ENCODE measurements around the gene MTA1. TPM values are rescaled to one million over a fixed set of nuclear protein-coding genes. Genes with fewer than 3 reads are reported as not detected.

The MTA1 gene
- total RNA-seq, 1 experiment from 2014 or later = 166 TPM

GRCh38 chr14:105469456-105470349 is 50.1 kb downstream of the MTA1 start:
- ChIA-PET POLR2A (interaction anchor here (1.2 kb wide), 1 partner anchor 20 kb away, joined by 3 read pairs; no protein-coding TSS in a partner anchor), CTCF (interaction anchor here (0.6 to 1.4 kb wide), 2 partner anchors 20 to 571 kb away, joined by 3 to 5 read pairs; no protein-coding TSS in a partner anchor)
- no peak for TF ChIP-seq CTCF (IDR thresholded peaks at IDR 0.05; ENCODE audit: unreplicated experiment)
- Mint-ChIP-seq H3K4me3 (ENCODE audit: unreplicated experiment) (no peak overlapping the region), H3K9me3 (ENCODE audit: unreplicated experiment) (no peaks in the 10 kb centered on the region), H3K27ac (ENCODE audit: low read depth, unreplicated experiment) (no peak overlapping the region), H3K27me3 (ENCODE audit: insufficient read depth, unreplicated experiment) (no peaks in the 10 kb centered on the region), H3K4me1 (ENCODE audit: insufficient read depth, unreplicated experiment) (peaks cover 5% of the 10 kb centered on the region), H3K36me3 (ENCODE audit: insufficient read depth, unreplicated experiment) (peaks cover 14% of the 10 kb centered on the region)
- no peak for DNase-seq (ENCODE audit: unreplicated experiment)
- intact Hi-C loops (cut with micrococcal nuclease) = no loop called here
- BruUV-seq (replicated peaks) = no TSS peak

- BruUV-seq (replicated peaks) = no TSS peak
- CTCF ChIA-PET = interaction anchor here (0.5 to 1.5 kb wide), 4 partner anchors 10 to 572 kb away, joined by 3 to 5 read pairs (median 4); no protein-coding TSS in a partner anchor
- no peak for DNase-seq (ENCODE audit: unreplicated experiment)
Measured at GRCh38 chr14:105470350-105471296, 51.0 kb downstream of the MTA1 start.

GRCh38 chr14:105471297-105471821 is 51.7 kb downstream of the MTA1 start:
- TF ChIP-seq CTCF (IDR thresholded peaks at IDR 0.05; ENCODE audit: unreplicated experiment) = no peak
- Mint-ChIP-seq H3K9me3 (ENCODE audit: unreplicated experiment) (no peaks in the 10 kb centered on the region), H3K4me3 (ENCODE audit: unreplicated experiment) (no peak overlapping the region), H3K27me3 (ENCODE audit: insufficient read depth, unreplicated experiment) (no peaks in the 10 kb centered on the region), H3K4me1 (ENCODE audit: insufficient read depth, unreplicated experiment) (peaks cover 5% of the 10 kb centered on the region), H3K27ac (ENCODE audit: low read depth, unreplicated experiment) (no peak overlapping the region), H3K36me3 (ENCODE audit: insufficient read depth, unreplicated experiment) (peaks cover 14% of the 10 kb centered on the region)
- CTCF ChIA-PET = interaction anchor here (1.0 to 2.7 kb wide), 3 partner anchors 9 to 43 kb away, joined by 3 to 16 read pairs (median 4); no protein-coding TSS in a partner anchor
- intact Hi-C loops (cut with micrococcal nuclease) = no loop called here
- DNase-seq (ENCODE audit: unreplicated experiment) = no peak
- POLR2A ChIA-PET = interaction anchor here (0.6 to 2.7 kb wide), 5 partner anchors 9 to 297 kb away, joined by 3 to 12 read pairs (median 3); no protein-coding TSS in a partner anchor
- BruUV-seq (replicated peaks) = no TSS peak

More at GRCh38 chr14:105470350-105471296, 51.0 kb downstream of the MTA1 start:
- POLR2A ChIA-PET = interaction anchor here (0.7 to 1.2 kb wide), 2 partner anchors 19 to 296 kb away, joined by 3 read pairs; no protein-coding TSS in a partner anchor
- no peak overlapping the region for H3K27ac Mint-ChIP-seq (ENCODE audit: low read depth, unreplicated experiment)
- intact Hi-C loops (cut with micrococcal nuclease) = no loop called here
- H3K9me3 Mint-ChIP-seq (ENCODE audit: unreplicated experiment) = no peaks in the 10 kb centered on the region
- peaks cover 5% of the 10 kb centered on the region for H3K4me1 Mint-ChIP-seq (ENCODE audit: insufficient read depth, unreplicated experiment)
- no peaks in the 10 kb centered on the region for H3K27me3 Mint-ChIP-seq (ENCODE audit: insufficient read depth, unreplicated experiment)
- H3K4me3 Mint-ChIP-seq (ENCODE audit: unreplicated experiment) = no peak overlapping the region
- TF ChIP-seq CTCF (IDR thresholded peaks at IDR 0.05; ENCODE audit: unreplicated experiment) = no peak
- H3K36me3 Mint-ChIP-seq (ENCODE audit: insufficient read depth, unreplicated experiment) = peaks cover 14% of the 10 kb centered on the region

All from MCF 10A (cell line).